LoVo (cell line): ENCODE measurements around the gene ELP5.

Source experiments
- DNase-seq: peaks from one replicate; pipeline ENCODE4 v3.0.0-alpha.2; 2016; ENCODE audit warnings: low spot score

ELP5 gene, protein sequence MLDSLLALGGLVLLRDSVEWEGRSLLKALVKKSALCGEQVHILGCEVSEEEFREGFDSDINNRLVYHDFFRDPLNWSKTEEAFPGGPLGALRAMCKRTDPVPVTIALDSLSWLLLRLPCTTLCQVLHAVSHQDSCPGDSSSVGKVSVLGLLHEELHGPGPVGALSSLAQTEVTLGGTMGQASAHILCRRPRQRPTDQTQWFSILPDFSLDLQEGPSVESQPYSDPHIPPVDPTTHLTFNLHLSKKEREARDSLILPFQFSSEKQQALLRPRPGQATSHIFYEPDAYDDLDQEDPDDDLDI

DNA sequence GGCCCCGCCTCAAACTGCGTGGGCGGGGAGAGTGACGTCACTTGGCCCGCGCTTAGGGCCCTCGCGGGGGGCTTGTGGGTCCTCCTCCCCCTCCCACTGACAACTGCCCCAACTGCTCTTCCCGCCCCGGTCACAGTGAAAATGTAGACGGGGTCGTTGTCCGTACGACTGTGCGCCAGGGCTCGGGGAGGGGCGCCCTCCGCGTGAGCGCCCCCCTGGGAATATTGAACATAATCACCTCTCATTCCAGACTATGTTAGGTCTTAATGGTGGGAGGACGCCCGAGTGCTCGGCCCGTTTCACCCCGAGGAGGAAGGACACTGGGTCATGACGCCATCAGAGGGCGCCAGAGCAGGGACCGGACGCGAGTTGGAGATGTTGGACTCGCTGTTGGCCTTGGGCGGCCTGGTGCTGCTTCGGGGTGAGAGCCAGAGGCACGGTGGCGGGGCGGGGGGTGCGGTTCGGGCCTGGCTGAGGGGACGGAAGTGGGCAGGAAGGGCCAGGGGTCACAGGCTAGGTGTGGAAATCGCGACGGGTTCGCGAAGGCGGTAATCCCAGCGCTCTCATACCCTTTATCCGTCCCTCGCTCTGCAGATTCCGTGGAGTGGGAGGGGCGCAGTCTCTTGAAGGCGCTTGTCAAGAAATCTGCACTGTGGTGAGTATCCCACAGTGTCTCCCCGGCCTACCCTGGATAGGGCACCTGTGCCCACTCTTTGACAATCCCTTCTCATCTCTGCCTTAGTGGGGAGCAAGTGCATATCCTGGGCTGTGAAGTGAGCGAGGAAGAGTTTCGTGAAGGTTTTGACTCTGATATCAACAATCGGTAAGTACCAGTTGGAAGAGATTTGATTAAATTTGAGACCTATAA lies at the start of gene ELP5:
Gene ELP5 (plus strand): TSS at position 40 of the 868 bp plus-strand sequence. CDS start 336 bp downstream, at position 376.
- peak; percentile 95 for DNase-seq

- DNase-seq = no peak
These were observed 48.6 kb upstream of the ELP5 start for GRCh38 chr17:7203391-7203790.

DNA sequence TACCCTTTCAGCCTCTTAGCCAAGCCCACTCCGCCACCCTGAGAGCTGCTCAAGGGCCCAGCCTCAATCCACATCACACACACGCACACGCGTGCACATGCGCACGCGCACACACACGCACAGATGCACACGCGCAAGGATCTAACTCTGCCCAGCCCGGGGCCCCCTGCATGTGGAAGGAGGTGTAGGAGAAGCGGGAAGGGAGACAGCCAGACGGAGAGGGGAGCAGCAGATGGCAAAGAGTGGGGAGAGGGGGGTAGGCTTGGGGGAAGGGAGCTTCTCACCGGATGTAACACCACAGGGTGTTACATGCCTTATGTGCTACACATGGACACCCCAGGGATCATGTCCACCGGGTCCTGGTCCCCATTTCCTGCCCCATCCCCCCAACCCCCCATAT lies 47.7 kb upstream of the ELP5 start:
- no peak for DNase-seq

DNA sequence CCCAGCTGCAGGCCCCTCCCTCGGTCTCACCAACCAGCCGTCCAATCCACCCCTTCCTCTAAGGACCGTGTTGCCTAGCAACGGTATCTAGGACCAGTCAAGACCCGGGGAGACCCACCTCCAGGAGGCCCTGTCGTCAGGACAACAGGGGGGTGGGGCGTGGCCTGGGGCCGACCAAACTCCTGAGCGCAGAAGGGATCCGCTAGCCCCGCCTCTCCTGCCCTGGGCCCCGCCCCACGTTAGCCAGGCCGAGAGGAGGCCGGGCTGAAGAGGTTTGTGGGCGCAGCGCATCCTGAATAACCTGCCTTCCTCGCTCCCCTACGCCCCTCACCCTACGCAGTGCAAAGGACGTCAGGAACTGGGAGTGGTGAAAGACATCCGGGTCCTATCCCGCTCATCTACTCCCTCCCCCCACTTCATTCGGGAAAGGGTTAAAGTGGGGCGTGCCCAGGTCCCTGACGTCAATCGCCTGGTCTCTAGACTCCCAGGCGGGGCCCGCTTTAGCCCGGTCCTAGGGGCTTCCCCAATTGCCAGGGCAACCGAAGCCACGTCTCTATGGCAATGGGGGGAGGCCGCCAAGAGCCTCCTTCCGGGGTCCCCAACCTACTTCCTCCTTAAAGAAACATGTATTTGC lies 47.1 kb upstream of the ELP5 start:
- no peak for DNase-seq

GRCh38 chr17:7205561-7205960 lies 46.5 kb upstream of the ELP5 start:
- no peak for DNase-seq

GRCh38 chr17:7207120-7208001 lies 44.7 kb upstream of the ELP5 start:
- no peak for DNase-seq

DNA sequence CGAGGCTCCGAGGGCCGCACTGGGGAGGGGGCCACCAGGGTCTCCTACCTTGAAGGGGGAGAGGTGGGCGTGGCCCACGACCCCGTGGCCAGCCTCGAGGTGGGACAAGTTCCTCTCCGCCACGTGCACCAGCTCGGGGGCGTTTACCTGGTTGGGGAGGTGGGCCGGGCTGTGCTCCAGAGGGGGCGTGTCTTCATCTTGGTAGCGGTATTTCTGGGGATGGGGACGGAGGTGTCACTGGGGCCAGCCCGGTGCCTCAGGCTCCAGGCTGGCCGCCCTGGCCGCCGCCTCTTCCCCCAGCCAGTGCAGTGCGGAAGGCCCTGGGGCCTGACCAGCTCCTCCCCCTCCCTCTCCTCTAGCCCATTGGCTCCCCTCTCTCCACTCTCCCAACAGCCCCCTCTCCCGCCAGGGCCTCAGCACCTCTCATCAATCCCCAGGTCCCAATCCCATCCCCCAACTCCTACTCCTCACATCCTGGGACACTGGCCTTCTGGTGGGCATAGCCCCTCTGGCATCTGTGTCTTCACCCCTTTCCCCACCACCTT lies 43.9 kb upstream of the ELP5 start:
- no peak for DNase-seq

GRCh38 chr17:7208754-7209460 lies 43.1 kb upstream of the ELP5 start:
- DNase-seq = no peak

- no peak for DNase-seq
These were observed 40.3 kb upstream of the ELP5 start for GRCh38 chr17:7211491-7212273.

DNA sequence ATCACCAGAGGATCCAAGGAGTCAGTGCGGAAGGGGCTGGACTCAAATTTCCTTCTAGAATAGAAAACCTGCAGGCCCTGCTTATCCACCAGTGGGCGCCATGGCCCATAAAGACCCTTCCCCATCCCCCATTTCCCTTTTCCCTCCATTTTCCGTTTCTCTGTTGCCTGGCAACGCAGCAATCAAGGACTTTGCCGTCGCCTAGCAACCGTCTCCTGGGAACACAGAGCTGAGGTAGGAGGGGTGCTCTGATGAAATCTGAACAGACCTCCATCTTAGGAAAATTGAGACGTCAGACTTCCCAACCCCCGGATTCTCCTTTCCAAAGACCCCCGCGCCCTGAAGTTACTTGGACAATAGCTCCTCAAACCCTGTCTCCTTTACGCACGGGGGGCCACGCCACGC lies 38.1 kb upstream of the ELP5 start:
- DNase-seq = peak; percentile 63

- peak; percentile 95 for DNase-seq
These were observed 37.5 kb upstream of the ELP5 start for GRCh38 chr17:7214300-7215135.

DNA sequence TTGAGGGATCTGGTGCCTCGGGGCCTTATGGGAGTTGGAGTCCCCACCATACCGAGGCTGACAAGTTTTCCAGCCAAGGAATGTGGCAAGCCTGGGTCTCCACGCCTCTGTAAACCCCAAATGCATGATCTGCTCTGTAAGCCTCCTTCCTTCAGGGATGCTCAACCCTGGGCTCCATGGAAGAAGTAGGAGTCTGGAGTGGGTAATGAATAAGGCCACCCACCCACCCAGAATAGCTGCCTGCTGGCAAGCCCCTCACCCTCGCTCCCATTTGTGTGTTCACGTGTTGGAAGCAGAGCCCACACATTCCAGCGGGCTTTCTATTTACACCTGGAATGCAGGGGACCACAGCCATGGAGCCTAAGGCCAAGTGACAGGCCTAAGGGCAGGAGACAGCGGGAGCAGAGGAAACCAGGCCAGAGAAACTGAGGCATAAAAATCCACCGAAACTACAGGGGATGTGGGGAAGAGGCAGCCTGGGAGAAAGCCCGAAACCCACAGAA lies 36.8 kb upstream of the ELP5 start:
- no peak for DNase-seq

- DNase-seq = no peak
These were observed 36.3 kb upstream of the ELP5 start for GRCh38 chr17:7215652-7216180.

GRCh38 chr17:7216242-7217112 lies 35.5 kb upstream of the ELP5 start:
- DNase-seq = no peak

- DNase-seq = no peak
These were observed 34.7 kb upstream of the ELP5 start for GRCh38 chr17:7217113-7217987.

DNA sequence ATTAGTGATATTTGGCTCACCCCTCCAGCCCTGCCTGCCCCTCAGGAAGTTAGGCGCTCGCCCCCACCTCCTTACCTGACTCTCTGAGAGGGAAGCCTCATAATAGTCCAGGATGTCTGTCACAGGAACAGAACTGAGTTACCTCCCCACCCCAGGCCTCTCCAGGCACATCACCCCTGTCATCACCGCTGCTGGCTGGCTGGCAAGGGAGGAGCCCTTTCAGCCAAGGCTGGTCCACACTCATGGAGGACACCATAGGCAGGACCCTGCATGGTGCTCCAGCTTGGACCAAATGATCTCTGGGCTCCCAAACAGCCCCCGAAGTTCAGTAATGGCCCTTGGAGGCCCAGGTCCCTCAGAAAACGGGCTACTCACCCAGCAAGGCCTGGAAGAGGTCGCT lies 33.8 kb upstream of the ELP5 start:
- DNase-seq = no peak

- no peak for DNase-seq
These were observed 33.3 kb upstream of the ELP5 start for GRCh38 chr17:7218758-7219157.
